ENCODE measurements around the gene RFPL1. TPM values are rescaled to one million over a fixed set of nuclear protein-coding genes. Genes with fewer than 3 reads are reported as not detected.

The RFPL1 gene
- polyA plus RNA-seq, 1 donor from 2014 or later = not detected

- H3K9me2 ChIP-seq (ENCODE audit: insufficient read depth, low read length) = no peaks in the 10 kb centered on the region
- H3K4me3 ChIP-seq (ENCODE audit: low read length) = no peak overlapping the region
- H3F3A ChIP-seq (ENCODE audit: insufficient read depth, low read length, poor library complexity, severe bottlenecking) = no peaks in the 10 kb centered on the region
- H3K27ac ChIP-seq (ENCODE audit: low read length) = no peak overlapping the region
- no peak overlapping the region for H3K9ac ChIP-seq (ENCODE audit: low read length)
- no peak for TF ChIP-seq EZH2 (IDR thresholded peaks at IDR 0.05; ENCODE audit: borderline replicate concordance, insufficient read depth, low read length, poor library complexity, severe bottlenecking)
- no peak for TF ChIP-seq EP300 (conservative IDR thresholded peaks at IDR 0.05; ENCODE audit: poor library complexity, severe bottlenecking)
- no peak for TF ChIP-seq TAF1 (IDR thresholded peaks at IDR 0.05; ENCODE audit: low read depth)
- no peak for TF ChIP-seq POLR2AphosphoS5 (IDR thresholded peaks at IDR 0.05)
- TF ChIP-seq MXI1 (conservative IDR thresholded peaks at IDR 0.05; ENCODE audit: poor library complexity, severe bottlenecking) = no peak
- no peak for TF ChIP-seq RAD21 (conservative IDR thresholded peaks at IDR 0.05)
- TF ChIP-seq REST (IDR thresholded peaks at IDR 0.05; ENCODE audit: borderline replicate concordance) = no peak
- no peak for TF ChIP-seq SMC3 (conservative IDR thresholded peaks at IDR 0.05; ENCODE audit: poor library complexity)
- no peak for TF ChIP-seq CTCF (IDR thresholded peaks at IDR 0.05; ENCODE audit: poor library complexity, severe bottlenecking)
- no peak overlapping the region for H3K4me2 ChIP-seq (ENCODE audit: low read length)
- no peaks in the 10 kb centered on the region for H3K9me3 ChIP-seq (ENCODE audit: low read length)
- H4K20me1 ChIP-seq (ENCODE audit: insufficient read depth) = no peaks in the 10 kb centered on the region
- no peaks in the 10 kb centered on the region for H3K79me2 ChIP-seq (replicated peaks; ENCODE audit: insufficient read depth, low read length)
- H3K36me3 ChIP-seq (ENCODE audit: insufficient read depth, low read length) = no peaks in the 10 kb centered on the region
- no peaks in the 10 kb centered on the region for H3K27me3 ChIP-seq (ENCODE audit: insufficient read depth, low read depth, low read length)
- no peak overlapping the region for H2AFZ ChIP-seq (ENCODE audit: low read depth, low read length)
These were observed 52.6 kb downstream of the RFPL1 start for GRCh38 chr22:29491012-29491411.

Small RNAs within 50 kb of the gene (small RNA-seq; reads per million reads assigned to genes)
- 0 reads per million in 3 experiments for gene AC000041.1

Other genes with a start within 250 kb of the RFPL1 start
- gene EMID1, start 232.7 kb upstream of the RFPL1 start, polyA plus RNA-seq = 14.1 and 22.2 TPM in 2 replicates
- gene RHBDD3, start 170.6 kb upstream of the RFPL1 start, polyA plus RNA-seq = 114 and 135 TPM in 2 replicates
- 277 and 287 TPM in 2 replicates for gene EWSR1, start 170.3 kb upstream of the RFPL1 start, polyA plus RNA-seq
- 0.77 and 2.3 TPM in 2 replicates for gene GAS2L1, start 131.9 kb upstream of the RFPL1 start, polyA plus RNA-seq
- 0.26 and 3.0 TPM in 2 replicates for gene RASL10A, start 122.9 kb upstream of the RFPL1 start, polyA plus RNA-seq
- 43.8 and 44.3 TPM in 2 replicates for gene AP1B1, start 50.0 kb upstream of the RFPL1 start, polyA plus RNA-seq
- gene NEFH, start 41.6 kb downstream of the RFPL1 start, polyA plus RNA-seq = 0.05 and 0.42 TPM in 2 replicates
- 33.4 and 38.6 TPM in 2 replicates for gene THOC5, start 115.2 kb downstream of the RFPL1 start, polyA plus RNA-seq
- 229 and 244 TPM in 2 replicates for gene NIPSNAP1, start 142.5 kb downstream of the RFPL1 start, polyA plus RNA-seq
- 17.0 and 18.7 TPM in 2 replicates for gene NF2, start 165.1 kb downstream of the RFPL1 start, polyA plus RNA-seq